ENCODE results near the gene CCDC137. TPM values are rescaled to one million over a fixed set of nuclear protein-coding genes. Genes with fewer than 3 reads are reported as not detected.

The CCDC137 gene
- total and polyA plus RNA-seq, 2 of the 13 experiments (the other 11 are each of a cell fraction or from before 2014, with no cell fraction given) = 14.6 to 39.1 TPM

DNA sequence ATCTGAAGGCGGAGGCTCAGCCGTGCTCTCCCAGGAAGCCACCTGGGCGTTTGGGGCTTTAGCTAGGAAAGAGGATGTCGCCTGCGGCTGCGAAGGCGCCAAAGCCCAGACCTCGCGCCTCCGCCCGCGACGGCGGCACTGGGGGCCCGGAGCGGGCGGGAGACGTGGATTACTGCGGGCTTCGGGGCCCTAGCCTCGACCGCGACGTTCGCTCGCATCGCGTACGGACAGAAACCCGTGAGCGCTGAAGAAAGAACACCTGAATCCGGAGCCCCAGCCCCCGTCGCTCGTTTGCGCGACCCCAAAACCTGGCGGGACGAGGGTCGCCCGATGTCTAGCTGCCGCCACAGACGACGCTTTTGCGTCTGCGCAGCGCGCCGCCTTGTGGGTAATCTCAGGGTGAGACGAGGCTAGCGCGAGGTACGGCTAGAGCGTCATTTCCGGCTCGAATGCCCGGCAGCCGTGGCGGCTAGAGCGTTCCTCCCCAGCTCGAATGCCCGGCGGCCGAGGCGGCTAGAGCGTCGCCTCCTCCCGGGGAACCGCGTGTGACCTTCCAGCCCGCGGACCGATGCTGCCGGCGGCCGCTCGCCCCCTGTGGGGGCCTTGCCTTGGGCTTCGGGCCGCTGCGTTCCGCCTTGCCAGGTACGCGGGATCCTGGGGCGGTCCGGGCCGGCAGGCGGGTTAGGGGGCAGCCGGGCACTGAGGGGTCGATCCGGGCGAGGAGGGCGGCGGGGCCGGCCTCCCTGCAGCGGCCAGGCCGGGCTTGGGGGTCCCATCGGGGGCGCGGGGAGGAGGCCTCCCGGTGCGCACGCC, 36.6 kb downstream of the CCDC137 start, which contains the start of gene MRPL12 (continued):
- TF ChIP-seq, protein P1, sequence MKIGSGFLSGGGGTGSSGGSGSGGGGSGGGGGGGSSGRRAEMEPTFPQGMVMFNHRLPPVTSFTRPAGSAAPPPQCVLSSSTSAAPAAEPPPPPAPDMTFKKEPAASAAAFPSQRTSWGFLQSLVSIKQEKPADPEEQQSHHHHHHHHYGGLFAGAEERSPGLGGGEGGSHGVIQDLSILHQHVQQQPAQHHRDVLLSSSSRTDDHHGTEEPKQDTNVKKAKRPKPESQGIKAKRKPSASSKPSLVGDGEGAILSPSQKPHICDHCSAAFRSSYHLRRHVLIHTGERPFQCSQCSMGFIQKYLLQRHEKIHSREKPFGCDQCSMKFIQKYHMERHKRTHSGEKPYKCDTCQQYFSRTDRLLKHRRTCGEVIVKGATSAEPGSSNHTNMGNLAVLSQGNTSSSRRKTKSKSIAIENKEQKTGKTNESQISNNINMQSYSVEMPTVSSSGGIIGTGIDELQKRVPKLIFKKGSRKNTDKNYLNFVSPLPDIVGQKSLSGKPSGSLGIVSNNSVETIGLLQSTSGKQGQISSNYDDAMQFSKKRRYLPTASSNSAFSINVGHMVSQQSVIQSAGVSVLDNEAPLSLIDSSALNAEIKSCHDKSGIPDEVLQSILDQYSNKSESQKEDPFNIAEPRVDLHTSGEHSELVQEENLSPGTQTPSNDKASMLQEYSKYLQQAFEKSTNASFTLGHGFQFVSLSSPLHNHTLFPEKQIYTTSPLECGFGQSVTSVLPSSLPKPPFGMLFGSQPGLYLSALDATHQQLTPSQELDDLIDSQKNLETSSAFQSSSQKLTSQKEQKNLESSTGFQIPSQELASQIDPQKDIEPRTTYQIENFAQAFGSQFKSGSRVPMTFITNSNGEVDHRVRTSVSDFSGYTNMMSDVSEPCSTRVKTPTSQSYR (CRISPR knock-in tag; IDR thresholded peaks at IDR 0.05; ENCODE audit: borderline replicate concordance) = peak; percentile 66; the same call in 1 of the 2 replicates
- TF ChIP-seq, protein P2, sequence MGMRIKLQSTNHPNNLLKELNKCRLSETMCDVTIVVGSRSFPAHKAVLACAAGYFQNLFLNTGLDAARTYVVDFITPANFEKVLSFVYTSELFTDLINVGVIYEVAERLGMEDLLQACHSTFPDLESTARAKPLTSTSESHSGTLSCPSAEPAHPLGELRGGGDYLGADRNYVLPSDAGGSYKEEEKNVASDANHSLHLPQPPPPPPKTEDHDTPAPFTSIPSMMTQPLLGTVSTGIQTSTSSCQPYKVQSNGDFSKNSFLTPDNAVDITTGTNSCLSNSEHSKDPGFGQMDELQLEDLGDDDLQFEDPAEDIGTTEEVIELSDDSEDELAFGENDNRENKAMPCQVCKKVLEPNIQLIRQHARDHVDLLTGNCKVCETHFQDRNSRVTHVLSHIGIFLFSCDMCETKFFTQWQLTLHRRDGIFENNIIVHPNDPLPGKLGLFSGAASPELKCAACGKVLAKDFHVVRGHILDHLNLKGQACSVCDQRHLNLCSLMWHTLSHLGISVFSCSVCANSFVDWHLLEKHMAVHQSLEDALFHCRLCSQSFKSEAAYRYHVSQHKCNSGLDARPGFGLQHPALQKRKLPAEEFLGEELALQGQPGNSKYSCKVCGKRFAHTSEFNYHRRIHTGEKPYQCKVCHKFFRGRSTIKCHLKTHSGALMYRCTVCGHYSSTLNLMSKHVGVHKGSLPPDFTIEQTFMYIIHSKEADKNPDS (CRISPR knock-in tag; IDR thresholded peaks at IDR 0.05) = peak; percentile 26; the same call in 1 of the 2 replicates
- TF ChIP-seq ZNF598 (CRISPR knock-in tag; IDR thresholded peaks at IDR 0.05; ENCODE audit: borderline replicate concordance) (0 out of 2 replicates have a peak, but pooled peaks have one; percentile 23), ZFAT (CRISPR knock-in tag; conservative IDR thresholded peaks at IDR 0.05) (no peak), RXRA (CRISPR knock-in tag; IDR thresholded peaks at IDR 0.05) (peak; percentile 92), STAG1 (CRISPR knock-in tag; IDR thresholded peaks at IDR 0.05) (peak; percentile 9; the same call in 1 of the 2 replicates), HNF4A (CRISPR knock-in tag; IDR thresholded peaks at IDR 0.05) (peak; percentile 57), ERF (CRISPR knock-in tag; IDR thresholded peaks at IDR 0.05) (peak; percentile 88), ZBTB8A (CRISPR knock-in tag; IDR thresholded peaks at IDR 0.05; ENCODE audit: borderline replicate concordance, low read depth) (no peak), GTF3A (CRISPR knock-in tag; conservative IDR thresholded peaks at IDR 0.05) (peak; percentile 79; the same call in 1 of the 2 replicates), HNRNPH1 (optimal IDR thresholded peaks at IDR 0.05; ENCODE audit: low read depth, low read length) (no peak), SMC3 (IDR thresholded peaks at IDR 0.05; ENCODE audit: low read length) (no peak), FOXP1 (IDR thresholded peaks at IDR 0.05) (no peak), FOXP1 (CRISPR knock-in tag; IDR thresholded peaks at IDR 0.05) (peak; percentile 39), ZNF792 (CRISPR knock-in tag; IDR thresholded peaks at IDR 0.05) (peak; percentile 93), NFKBIZ (CRISPR knock-in tag; IDR thresholded peaks at IDR 0.05) (peak; percentile 76; the same call in 1 of the 2 replicates), SP2 (CRISPR knock-in tag; IDR thresholded peaks at IDR 0.05) (peak; percentile 80)
- TF ChIP-seq, protein P3, sequence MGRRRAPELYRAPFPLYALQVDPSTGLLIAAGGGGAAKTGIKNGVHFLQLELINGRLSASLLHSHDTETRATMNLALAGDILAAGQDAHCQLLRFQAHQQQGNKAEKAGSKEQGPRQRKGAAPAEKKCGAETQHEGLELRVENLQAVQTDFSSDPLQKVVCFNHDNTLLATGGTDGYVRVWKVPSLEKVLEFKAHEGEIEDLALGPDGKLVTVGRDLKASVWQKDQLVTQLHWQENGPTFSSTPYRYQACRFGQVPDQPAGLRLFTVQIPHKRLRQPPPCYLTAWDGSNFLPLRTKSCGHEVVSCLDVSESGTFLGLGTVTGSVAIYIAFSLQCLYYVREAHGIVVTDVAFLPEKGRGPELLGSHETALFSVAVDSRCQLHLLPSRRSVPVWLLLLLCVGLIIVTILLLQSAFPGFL (CRISPR knock-in tag; IDR thresholded peaks at IDR 0.05) = peak; percentile 58; the same call in 1 of the 2 replicates
- TF ChIP-seq, protein P4, sequence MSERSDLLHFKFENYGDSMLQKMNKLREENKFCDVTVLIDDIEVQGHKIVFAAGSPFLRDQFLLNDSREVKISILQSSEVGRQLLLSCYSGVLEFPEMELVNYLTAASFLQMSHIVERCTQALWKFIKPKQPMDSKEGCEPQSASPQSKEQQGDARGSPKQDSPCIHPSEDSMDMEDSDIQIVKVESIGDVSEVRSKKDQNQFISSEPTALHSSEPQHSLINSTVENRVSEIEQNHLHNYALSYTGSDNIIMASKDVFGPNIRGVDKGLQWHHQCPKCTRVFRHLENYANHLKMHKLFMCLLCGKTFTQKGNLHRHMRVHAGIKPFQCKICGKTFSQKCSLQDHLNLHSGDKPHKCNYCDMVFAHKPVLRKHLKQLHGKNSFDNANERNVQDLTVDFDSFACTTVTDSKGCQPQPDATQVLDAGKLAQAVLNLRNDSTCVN (CRISPR knock-in tag; IDR thresholded peaks at IDR 0.05; ENCODE audit: borderline replicate concordance) = 0 out of 2 replicates have a peak, but pooled peaks have one; percentile 65
- TF ChIP-seq, protein P5, sequence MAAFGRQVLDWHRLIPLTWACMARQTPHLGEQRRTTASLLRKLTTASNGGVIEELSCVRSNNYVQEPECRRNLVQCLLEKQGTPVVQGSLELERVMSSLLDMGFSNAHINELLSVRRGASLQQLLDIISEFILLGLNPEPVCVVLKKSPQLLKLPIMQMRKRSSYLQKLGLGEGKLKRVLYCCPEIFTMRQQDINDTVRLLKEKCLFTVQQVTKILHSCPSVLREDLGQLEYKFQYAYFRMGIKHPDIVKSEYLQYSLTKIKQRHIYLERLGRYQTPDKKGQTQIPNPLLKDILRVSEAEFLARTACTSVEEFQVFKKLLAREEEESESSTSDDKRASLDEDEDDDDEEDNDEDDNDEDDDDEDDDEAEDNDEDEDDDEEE (CRISPR knock-in tag; IDR thresholded peaks at IDR 0.05) = peak; percentile 96
